HG02884 (cell line): ENCODE measurements around the gene ST3GAL6.
A peak's percentile ranks its signal among the peaks of the same experiment; 100 is the strongest.
"Not testable (repeated sequence)": the region's sequence is repeated elsewhere in the genome, so short reads cannot be mapped to it uniquely, and the experiment has no call there.

Source experiments
- ATAC-seq: cut with Tn5 transposase; IDR thresholded peaks from one replicate; pipeline ENCODE4 v1.9.1; 2021; ENCODE audit warnings: mild to moderate bottlenecking, moderate library complexity; ENCODE audit not compliant: unreplicated experiment

Gene ST3GAL6

DNA sequence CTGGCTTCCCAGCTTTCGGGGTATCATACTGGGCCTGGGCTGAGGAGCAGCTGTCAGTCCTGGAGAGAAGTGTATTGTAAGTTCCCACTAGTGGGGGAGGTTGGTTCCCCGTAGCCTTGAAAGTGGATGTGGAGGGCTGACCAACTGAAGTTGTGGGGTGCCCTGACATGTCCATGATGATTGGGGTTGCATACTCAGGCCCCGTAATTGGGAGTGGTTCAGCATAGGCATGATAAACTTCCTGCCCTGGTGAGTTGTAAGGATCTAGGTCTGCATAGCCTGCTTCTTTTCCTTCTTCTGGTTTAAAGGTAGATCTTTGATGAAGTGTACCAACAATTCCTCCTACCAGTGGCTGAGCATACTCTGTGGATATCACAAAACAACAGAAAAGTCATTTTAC, 36.3 kb downstream of the ST3GAL6 start:
- no peak for ATAC-seq

DNA sequence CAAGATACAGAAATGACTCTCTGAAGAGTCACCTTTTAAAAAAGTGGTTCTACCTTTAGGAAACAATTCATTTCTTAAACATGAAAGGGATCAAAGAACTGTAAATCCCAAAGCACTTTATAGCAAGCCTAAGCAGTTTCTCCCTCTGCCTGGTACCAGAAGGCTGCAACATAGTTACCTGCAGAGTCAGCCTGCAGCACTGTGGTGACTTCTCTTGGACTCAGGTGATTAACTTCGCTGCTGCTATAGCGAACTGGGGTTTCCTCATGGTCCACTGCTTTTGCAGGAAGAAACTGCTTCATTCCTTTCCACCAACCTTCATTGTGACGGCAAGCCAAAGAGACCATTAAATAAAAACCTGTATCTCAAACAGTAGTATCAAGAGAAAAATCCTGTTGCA, 37.3 kb downstream of the ST3GAL6 start:
- no peak for ATAC-seq

DNA sequence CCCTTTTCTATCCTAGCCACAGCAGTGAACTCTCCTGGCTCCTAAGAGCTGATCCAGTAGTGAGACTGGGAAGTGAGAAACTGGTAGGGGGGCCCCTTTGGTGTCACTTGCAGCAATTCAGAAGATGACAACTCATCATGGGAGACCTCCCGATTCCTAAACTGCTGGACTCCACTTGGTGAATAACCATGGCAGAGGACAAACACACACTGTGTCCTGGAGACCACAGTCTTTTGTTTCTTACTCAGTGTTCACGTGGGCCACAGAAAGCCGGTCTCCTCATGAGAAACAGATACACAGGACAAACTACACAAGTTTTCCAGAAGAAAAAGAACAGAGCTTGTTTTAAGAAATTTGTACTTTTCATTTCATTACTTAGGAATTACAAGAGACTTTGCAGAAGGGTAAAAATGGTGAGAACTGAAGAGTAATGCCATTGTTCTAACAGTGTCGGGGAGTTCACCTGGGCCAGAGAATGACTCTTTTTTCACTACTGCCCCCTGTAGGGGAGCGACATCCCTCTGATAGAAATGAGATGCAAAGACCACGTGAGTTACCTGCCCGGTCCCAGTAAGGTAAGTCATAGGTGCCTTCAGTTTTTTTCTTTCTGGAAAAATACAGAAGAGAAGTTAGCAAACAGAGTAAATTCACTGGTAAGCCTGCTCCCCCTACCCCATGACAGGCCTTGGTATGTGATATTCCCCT, 38.1 kb downstream of the ST3GAL6 start:
- no peak for ATAC-seq

DNA sequence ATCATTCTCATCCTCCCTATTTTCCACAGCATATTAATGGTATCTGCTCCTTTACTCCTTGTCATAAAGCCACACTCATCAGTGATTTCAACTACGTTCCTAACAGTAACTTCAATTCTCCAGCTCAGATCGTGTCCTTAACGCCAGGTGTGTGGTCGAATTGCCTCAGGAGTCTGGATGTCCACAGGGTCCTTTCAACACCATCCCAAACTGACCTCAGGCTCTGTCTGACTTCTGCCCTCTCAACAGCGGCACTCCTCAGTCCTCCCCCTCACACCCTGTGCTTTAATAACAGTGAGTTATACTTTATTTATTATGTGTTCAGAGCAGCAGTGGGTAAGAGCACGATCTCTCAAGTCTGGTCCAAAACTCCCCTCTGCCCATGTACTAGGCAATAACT, 42.4 kb downstream of the ST3GAL6 start:
- no peak for ATAC-seq

DNA sequence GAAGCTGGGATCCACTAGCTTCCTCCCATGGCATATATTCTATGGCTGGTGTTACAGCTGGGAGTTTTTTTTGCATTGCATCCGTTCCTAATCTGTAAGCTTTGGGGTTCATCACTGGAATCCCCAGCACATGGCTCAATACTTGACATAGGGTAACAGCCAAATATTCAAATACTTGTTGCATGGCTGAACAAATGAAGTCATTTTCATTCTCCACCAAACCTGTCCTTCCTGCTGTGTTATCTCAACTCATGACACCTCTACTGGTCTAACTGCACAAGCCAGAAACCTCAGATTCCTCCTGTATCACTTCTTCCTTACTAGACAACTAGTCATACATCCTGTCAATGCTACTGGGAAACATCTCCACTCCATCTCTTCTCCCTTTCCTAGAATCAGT, 43.4 kb downstream of the ST3GAL6 start:
- no peak for ATAC-seq

DNA sequence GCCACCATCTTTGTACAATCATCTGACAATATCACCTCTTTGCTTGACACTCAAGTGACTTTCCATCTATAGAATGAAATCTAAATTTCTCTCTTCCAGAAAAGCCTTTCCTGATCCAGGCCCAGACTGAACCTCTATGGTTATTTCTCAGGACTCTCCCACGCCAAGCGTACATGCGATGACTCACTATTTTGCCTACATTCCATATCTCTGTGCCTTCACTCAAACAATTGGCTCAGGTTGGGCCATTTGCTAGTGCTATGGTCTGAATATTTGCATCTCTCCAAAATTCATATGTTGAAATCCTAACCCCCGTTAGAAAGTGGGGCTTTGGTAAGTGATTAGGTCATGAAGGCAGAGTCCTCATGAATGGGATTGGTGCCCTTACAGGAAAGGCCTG, 43.9 kb downstream of the ST3GAL6 start:
- ATAC-seq = no peak

DNA sequence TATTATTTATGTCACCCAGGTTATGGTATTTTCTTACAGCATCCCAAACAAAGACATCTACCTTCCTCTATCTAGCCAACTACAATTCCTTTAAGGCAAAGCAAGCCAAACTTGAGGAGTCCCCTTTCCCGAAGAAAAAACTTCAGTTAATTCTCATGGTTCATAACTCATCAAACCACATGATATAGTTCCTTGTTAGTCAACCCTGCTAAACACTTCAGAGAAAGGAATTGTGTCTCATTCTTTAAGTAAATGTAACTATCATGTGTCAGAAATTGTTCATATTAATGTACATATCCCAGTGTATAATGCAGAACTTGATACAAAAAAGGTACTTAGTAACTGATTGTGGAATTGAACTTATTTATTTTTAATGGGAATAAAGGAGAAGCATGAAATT, 44.4 kb downstream of the ST3GAL6 start:
- no peak for ATAC-seq

DNA sequence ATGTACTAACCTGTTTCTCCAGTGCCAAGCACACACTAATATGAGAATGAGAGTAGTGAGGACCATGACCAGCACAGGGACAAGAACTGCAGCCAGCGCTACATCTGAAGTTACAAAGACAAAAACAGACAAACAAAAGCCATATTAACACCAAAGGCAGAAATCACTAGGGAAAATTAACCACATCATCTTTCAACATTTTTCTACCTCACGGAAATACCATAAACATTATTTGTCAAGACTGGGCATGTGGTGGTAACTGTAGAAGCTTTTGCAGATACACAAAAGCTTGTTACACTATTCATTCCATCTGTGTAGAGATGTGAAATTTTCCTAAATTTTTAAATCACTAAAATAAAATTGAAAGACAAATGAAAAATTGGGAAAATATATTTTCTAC, 44.9 kb downstream of the ST3GAL6 start:
- ATAC-seq = no peak

DNA sequence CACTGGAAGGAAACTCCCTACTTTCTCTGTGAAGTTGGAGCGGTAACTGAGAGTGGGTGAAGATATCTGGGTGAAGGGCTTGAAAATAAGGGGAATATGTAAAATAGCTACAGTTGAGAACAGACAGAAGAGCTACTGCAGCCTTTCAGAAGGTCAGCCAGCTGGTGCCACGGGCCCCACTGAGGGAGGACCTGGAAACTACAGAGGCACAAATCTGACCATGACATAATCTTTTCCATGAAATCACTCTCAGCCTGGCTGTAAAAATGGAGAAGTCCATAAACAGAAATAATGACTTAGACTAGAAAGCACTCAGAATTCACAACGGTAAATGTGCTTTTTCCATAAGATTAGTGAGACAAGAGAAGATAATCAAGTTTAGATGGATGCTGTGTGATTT, 46.4 kb downstream of the ST3GAL6 start:
- ATAC-seq = peak; percentile 44

DNA sequence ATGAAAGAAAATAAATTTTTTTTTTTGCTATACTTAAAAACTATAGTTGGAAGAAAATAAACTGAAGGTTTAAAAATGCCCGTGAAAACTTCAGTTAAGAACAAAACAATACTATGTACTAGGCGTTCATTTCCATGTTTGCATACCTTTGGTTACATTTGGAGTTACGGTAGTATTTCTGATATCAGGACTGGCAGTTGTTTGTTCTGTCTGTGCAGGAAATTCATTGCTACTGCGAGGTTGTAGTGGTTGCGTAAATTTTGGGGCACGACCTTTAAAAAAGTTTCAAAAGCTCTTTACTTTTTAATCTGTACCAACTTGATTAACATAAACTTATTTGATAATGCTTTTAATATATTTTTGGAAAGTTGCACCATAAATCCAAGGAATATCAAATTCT, 47.9 kb downstream of the ST3GAL6 start:
- ATAC-seq = no peak

DNA sequence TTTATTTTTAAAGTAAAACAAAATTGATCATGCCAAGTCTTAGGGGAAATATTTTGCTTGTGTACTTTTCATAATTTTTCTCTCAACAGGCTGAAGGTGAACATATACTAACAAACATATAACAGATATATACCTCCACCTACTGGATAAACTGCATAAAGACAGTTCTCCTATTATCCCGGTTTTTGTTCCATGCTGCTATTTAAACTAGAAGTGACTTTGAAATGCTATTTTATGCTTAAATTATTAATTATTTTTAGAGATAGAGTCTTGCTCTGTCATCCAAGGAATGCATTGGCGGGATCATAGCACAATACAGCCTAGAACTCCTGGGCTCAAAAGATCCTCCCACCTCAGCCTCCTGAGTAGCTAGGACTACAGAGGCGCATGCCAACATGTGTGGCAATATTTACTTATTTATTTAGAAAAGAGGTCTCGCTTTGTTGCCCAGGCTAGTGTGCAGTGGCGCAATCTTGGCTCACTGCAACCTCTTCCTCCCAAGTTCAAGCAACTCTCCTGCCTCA, 49.8 kb downstream of the ST3GAL6 start:
- ATAC-seq = peak; percentile 44

DNA sequence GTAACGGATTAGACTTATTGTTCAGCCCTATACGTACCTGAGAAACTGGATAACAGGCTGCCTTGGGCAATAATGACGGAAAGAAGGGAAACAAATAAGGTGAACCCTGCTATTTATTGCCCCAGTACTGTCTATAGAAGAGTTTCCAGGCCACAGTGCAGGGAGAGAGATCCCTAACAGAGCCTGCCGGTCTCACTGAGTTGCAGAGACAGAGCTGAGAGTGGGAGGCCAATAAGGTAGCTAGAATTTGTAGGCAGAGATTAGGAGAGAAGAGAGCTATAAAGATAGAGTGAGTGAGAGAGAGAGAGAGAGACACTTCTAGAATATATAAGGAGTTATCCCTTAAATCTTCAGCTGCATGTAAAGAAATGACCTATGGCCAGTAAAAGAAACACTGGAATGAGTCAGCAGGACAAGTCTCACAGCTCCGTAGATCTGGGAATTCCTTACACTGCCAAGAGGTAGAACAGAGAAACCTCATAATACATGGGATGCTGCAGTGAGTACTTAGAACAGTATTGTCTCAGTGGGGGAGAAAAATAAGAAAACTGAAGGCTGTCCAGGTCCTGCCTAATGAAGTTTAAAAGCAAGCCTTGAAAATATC, 51.8 kb downstream of the ST3GAL6 start:
- no peak for ATAC-seq

DNA sequence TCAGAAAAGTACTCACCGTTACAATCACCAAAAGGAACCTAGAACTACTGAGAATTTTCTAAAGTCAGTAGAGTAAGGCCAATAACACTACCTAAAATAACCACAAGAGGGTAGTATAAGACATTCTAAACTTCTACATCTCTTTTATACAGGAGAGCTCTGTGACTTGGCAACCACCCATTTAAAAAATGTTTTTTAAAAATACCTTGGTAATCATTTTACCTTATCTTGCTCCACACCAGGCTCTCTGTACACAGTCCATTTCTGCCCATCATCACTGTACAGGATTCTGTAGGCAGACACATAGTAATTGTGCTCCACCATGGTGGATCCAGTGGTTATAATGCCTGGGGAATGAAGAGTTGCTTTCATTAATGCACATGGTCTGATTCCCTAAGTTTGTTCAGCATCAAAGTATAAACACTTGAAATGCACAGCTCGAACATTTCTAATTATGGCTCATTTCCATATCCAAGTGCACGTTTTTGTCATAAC, 54.5 kb downstream of the ST3GAL6 start:
- ATAC-seq = peak; percentile 77

DNA sequence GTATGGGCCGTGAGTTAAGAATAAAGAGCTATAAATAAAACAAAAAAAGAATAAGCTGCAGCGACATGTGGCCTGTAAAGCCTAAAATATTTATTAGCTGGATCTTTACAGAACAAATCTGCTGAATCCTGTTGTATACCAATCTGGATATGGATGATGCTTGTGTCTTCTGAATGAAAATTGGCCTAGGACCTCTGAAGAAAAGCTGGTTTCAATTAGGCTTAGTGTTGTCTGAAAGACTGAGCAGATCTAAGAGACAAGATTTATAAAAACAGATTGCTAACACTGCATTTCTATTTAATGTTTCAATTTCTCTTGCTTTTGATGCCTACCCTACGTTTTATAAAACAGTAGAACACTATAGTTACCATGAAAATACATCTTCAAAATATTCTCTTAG, 57.9 kb downstream of the ST3GAL6 start:
- no peak for ATAC-seq

DNA sequence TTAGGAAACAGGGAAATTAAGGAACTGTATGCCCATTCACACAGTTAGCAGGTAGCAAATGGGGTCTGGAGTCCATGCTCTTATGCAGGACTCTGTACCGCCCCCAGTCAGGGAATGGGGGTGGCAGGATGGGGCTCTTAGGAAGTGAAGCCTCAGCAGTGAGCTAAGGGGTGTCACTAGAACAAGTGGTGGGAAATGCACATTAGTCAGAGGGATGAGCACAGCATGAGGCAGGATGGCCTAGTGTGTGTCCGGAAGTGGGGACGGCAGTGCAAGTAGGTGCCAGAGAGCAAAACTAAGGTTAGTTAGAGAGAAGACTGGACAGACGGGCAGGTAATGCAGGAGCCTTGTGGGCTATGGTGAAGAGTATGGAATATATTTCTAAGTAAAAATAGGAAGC, 60.7 kb downstream of the ST3GAL6 start:
- no peak for ATAC-seq

DNA sequence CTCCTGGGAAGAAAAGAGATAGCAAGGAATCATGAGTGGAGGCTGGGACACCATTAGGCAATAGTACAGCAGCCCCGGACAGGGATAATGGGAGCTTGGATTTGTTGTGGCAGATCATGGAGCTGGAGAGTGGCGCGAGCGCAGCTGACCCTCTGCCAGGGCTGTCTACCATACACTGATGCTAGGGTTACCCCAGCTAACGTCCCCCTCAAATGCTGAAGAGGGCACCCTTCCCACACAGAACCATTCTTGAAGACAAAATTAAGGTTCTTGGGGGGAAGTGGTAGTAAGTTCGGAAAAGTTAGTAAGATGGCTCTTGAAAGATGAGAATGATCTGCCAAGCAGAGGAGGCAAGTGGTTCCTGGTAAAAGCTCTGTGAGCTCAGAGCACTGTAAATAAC, 61.1 kb downstream of the ST3GAL6 start:
- ATAC-seq = no peak

DNA sequence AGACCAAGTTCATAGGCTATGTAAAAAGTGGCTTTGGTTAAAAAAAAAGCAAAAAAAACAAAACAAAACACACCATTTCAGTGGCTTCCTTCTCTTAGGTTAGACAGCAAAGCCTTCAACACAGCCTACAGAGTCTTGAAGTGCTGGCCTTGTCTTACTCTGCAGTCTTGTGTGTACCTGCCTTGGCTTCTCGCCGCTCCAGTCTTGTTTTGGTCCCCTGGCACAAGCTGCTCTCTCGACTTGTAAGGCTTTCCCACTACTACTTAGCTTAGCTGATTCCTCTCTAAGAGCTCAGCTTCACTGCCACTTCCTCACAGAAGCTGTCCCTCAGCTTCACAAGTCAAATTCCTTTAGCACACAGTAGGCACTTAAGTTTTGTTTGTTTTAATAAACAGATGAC, 63.0 kb downstream of the ST3GAL6 start:
- ATAC-seq = no peak

DNA sequence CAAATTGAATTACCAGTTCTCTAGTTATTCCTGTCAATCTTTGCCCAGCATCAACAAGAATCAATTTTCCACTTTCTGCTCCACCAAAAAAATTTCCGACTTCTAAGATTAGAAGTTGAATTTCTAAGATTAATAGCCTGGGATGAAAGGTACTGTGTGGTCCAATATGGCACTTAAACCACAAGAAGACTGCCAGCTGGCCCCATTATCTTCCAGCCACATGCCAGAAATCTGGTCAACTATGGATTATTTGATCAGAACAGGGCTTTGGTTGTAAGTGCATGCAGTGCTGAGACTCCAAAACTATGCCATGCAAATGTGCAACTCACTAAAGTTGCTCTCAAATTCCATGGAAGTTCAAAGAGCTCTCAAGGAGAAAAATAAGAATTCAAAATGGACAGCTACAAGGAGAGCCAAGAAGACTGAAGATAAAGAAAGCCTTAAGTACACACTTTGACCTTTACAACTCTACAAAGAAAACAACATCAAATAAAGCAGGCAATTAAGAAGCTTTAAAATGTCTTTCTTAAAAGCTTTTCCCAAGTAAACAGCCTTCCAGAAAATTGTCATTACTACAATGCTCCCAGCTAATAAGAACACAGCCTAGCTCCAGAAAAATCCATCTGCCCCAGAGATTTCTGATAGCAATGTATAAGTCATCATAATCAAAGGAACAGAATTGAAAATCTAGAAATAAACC, 64.2 kb downstream of the ST3GAL6 start:
- ATAC-seq = no peak

DNA sequence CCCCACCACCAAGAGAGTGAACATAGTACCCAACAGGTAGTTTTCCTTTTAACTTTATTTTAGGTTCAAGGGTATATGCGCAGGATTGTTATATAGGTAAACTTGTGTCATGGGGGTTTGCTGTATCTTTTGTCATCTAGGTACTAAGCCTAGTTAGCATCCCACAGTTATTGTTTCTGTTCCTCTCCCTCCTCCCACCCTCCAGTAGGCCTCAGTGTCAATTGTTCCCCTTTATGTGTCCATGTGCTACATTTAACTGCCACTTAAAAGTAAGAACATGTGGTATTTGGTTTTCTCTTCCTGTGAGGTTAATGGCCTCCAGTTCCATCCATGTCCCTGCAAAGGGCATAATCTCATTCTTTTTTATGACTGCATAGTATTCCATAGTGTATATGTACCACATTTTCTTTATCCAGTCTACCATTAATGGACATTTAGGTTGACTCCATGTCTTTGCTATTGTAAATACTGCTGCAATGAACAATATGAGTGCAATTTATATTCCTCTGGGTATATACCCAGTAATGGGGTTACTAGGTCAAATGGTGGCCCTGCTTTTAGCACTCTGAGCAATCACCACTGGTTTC, 66.2 kb downstream of the ST3GAL6 start:
- no peak for ATAC-seq

DNA sequence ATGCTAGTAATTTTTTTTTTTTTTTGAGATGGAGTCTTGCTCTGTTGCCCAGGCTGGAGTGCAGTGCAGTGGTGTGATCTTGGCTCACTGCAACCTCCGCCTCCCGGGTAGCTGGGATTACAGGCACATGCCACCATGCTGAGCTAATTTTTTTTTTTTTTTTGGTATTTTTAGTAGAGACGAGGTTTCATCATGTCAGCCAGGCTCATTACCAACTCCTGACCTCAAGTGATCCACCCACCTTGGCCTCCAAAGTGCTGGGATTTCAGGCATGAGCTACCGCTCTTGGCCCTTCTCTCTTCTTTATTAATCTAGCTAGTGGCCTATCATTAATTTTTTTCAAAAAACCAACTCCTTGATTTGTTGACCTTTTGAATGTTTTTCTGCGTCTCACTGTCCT, 67.9 kb downstream of the ST3GAL6 start:
- not testable (repeated sequence) for ATAC-seq

DNA sequence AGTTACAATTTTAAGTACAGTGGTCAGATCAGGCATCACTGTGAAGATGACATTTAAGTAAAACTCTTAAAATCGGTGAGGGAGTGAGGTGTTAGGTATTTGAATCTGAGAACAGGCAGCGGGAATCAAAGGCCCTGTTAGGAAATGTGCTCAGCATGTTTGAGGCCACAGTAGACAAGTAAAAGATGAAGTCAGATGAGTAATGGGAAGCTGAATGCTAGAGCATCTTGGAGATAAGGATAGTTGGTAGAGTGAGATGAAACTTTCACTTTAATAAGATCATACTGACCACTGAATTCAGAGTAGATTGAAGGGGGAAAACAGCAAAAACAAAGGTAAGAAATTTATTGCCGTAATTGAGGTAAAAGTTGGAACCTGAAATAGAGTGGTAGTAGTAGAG, 76.7 kb downstream of the ST3GAL6 start:
- ATAC-seq = no peak
